ENCODE measurements around the gene SHISA7.

- no peak for TF ChIP-seq CTCF (conservative IDR thresholded peaks at IDR 0.05; ENCODE audit: low read depth, low read length)
- no peak for TF ChIP-seq EZH2 (IDR thresholded peaks at IDR 0.05; ENCODE audit: low read length, unreplicated experiment)
These were observed 8.1 kb downstream of the SHISA7 start for GRCh38 chr19:55435020-55435419.
